Measurements from ENCODE around the gene PRKG1. TPM values are rescaled to one million over a fixed set of nuclear protein-coding genes. Genes with fewer than 3 reads are reported as not detected.

The PRKG1 gene
- total RNA-seq, 4 donors from 2014 or later, result 17.1 to 36.4 (median 25.8) TPM

GRCh38 chr10:51964630-51965029 is 890.3 kb downstream of the PRKG1 start:
- ATAC-seq (ENCODE audit: low FRiP score), result no peak
- no peak for DNase-seq (ENCODE audit: low spot score)
- TF ChIP-seq CTCF (IDR thresholded peaks at IDR 0.05), result no peak

- no peak for DNase-seq (ENCODE audit: low spot score)
- no peak for ATAC-seq (ENCODE audit: low FRiP score)
- no peak for TF ChIP-seq CTCF (IDR thresholded peaks at IDR 0.05)
These were observed 891.2 kb downstream of the PRKG1 start for GRCh38 chr10:51965451-51965850.

GRCh38 chr10:51972733-51973346 is 898.6 kb downstream of the PRKG1 start:
- DNase-seq (ENCODE audit: low spot score), result no peak
- ATAC-seq (ENCODE audit: low FRiP score), result no peak
- TF ChIP-seq CTCF (IDR thresholded peaks at IDR 0.05), result no peak

GRCh38 chr10:51980752-51981151 is 906.5 kb downstream of the PRKG1 start:
- DNase-seq (ENCODE audit: low spot score) (no peak), ATAC-seq (ENCODE audit: low FRiP score) (no peak)
- TF ChIP-seq CTCF (IDR thresholded peaks at IDR 0.05), result no peak

GRCh38 chr10:51981731-51982130 is 907.4 kb downstream of the PRKG1 start:
- DNase-seq (ENCODE audit: low spot score), result no peak
- no peak for ATAC-seq (ENCODE audit: low FRiP score)
- TF ChIP-seq CTCF (IDR thresholded peaks at IDR 0.05), result no peak

- TF ChIP-seq CTCF (IDR thresholded peaks at IDR 0.05), result no peak
- DNase-seq (ENCODE audit: low spot score), result no peak
- no peak for ATAC-seq (ENCODE audit: low FRiP score)
These were observed 909.2 kb downstream of the PRKG1 start for GRCh38 chr10:51983481-51983880.

- no peak for TF ChIP-seq CTCF (IDR thresholded peaks at IDR 0.05)
- no peak for DNase-seq (ENCODE audit: low spot score)
- no peak for ATAC-seq (ENCODE audit: low FRiP score)
These were observed 911.0 kb downstream of the PRKG1 start for GRCh38 chr10:51985336-51985735.

All from omental fat pad (tissue), 4 donors.